Nephron (organoid): ENCODE results near the gene GALNT14.

Experiments
- H3K27ac Mint-ChIP-seq, 3 experiments: 2 replicates each; pipeline ENCODE4 v1.8.0; 2020; ENCODE audit warnings: mixed read lengths in 3 of 3, mild to moderate bottlenecking in 2 of 3, moderate library complexity in 1 of 3
- H3K27me3 Mint-ChIP-seq: 2 replicates; pipeline ENCODE4 v1.8.0; 2021; ENCODE audit warnings: low read depth, mild to moderate bottlenecking, moderate library complexity, mixed read lengths
- H3K36me3 Mint-ChIP-seq: 2 replicates; pipeline ENCODE4 v1.8.0; 2020; ENCODE audit warnings: low read depth, mixed read lengths
- H3K4me1 Mint-ChIP-seq: 2 replicates; pipeline ENCODE4 v1.8.0; 2020; ENCODE audit warnings: mixed read lengths
- H3K4me3 Mint-ChIP-seq, 3 experiments: 2 replicates each; pipeline ENCODE4 v1.8.0; 2020; ENCODE audit warnings: mild to moderate bottlenecking in 3 of 3, mixed read lengths in 3 of 3, moderate library complexity in 2 of 3
- H3K9me3 Mint-ChIP-seq: 2 replicates; pipeline ENCODE4 v1.8.0; 2020; ENCODE audit warnings: mixed read lengths
- CTCF ChIP-seq, 3 experiments: fragments of 200-600 bp; sonication (generic); IDR thresholded peaks; one replicate each; pipeline ENCODE4 v1.5.0; 2021; ENCODE audit warnings: antibody characterized with exemption in 3 of 3; ENCODE audit not compliant: unreplicated experiment in 3 of 3

The GALNT14 gene

GRCh38 chr2:31122133-31122532 lies 16.1 kb downstream of the GALNT14 start:
- H3K27ac Mint-ChIP-seq, result no peak overlapping the region
- H3K36me3 Mint-ChIP-seq, result no peaks in the 10 kb centered on the region
- H3K27me3 Mint-ChIP-seq, result peaks cover 13% of the 10 kb centered on the region
- H3K4me1 Mint-ChIP-seq, result no peaks in the 10 kb centered on the region
- no peaks in the 10 kb centered on the region for H3K9me3 Mint-ChIP-seq
- TF ChIP-seq CTCF (IDR thresholded peaks at IDR 0.05; ENCODE audit: unreplicated experiment in 3 of 3), result no peak
- no peak overlapping the region for H3K4me3 Mint-ChIP-seq

- H3K27me3 Mint-ChIP-seq, result peaks cover 5% of the 10 kb centered on the region
- H3K4me3 Mint-ChIP-seq, result no peak overlapping the region
- no peak for TF ChIP-seq CTCF (IDR thresholded peaks at IDR 0.05; ENCODE audit: unreplicated experiment in 3 of 3)
- H3K36me3 Mint-ChIP-seq, result no peaks in the 10 kb centered on the region
- peaks cover 22% of the 10 kb centered on the region for H3K4me1 Mint-ChIP-seq
- H3K27ac Mint-ChIP-seq, result peak overlapping the region in 1 of 3 experiments; percentile 45
- peaks cover 8% of the 10 kb centered on the region for H3K9me3 Mint-ChIP-seq
Observed at GRCh38 chr2:31113765-31114164, 24.5 kb downstream of the GALNT14 start.

GRCh38 chr2:31112544-31112943 lies 25.7 kb downstream of the GALNT14 start:
- peaks cover 9% of the 10 kb centered on the region for H3K27me3 Mint-ChIP-seq
- peaks cover 8% of the 10 kb centered on the region for H3K9me3 Mint-ChIP-seq
- no peak for TF ChIP-seq CTCF (IDR thresholded peaks at IDR 0.05; ENCODE audit: unreplicated experiment in 3 of 3)
- H3K4me1 Mint-ChIP-seq, result peaks cover 22% of the 10 kb centered on the region
- no peak overlapping the region for H3K4me3 Mint-ChIP-seq
- no peaks in the 10 kb centered on the region for H3K36me3 Mint-ChIP-seq
- no peak overlapping the region for H3K27ac Mint-ChIP-seq

- peaks cover 22% of the 10 kb centered on the region for H3K4me1 Mint-ChIP-seq
- peaks cover 8% of the 10 kb centered on the region for H3K9me3 Mint-ChIP-seq
- TF ChIP-seq CTCF (IDR thresholded peaks at IDR 0.05; ENCODE audit: unreplicated experiment in 3 of 3), result no peak
- H3K4me3 Mint-ChIP-seq, result no peak overlapping the region
- no peaks in the 10 kb centered on the region for H3K36me3 Mint-ChIP-seq
- H3K27ac Mint-ChIP-seq, result no peak overlapping the region
- H3K27me3 Mint-ChIP-seq, result peaks cover 13% of the 10 kb centered on the region
Observed at GRCh38 chr2:31110998-31111397, 27.2 kb downstream of the GALNT14 start.

- no peak overlapping the region for H3K4me3 Mint-ChIP-seq
- no peak for TF ChIP-seq CTCF (IDR thresholded peaks at IDR 0.05; ENCODE audit: unreplicated experiment in 3 of 3)
- no peaks in the 10 kb centered on the region for H3K36me3 Mint-ChIP-seq
- peaks cover 8% of the 10 kb centered on the region for H3K9me3 Mint-ChIP-seq
- no peak overlapping the region for H3K27ac Mint-ChIP-seq
- peaks cover 13% of the 10 kb centered on the region for H3K27me3 Mint-ChIP-seq
- H3K4me1 Mint-ChIP-seq, result peaks cover 22% of the 10 kb centered on the region
Observed at GRCh38 chr2:31110431-31110830, 27.8 kb downstream of the GALNT14 start.

- Mint-ChIP-seq H3K4me1 (peaks cover 22% of the 10 kb centered on the region), H3K27ac (peak overlapping the region in 1 of 3 experiments; percentile 12), H3K27me3 (peaks cover 13% of the 10 kb centered on the region), H3K9me3 (peaks cover 8% of the 10 kb centered on the region), H3K36me3 (no peaks in the 10 kb centered on the region), H3K4me3 (no peak overlapping the region)
- TF ChIP-seq CTCF (IDR thresholded peaks at IDR 0.05; ENCODE audit: unreplicated experiment in 3 of 3), result no peak
Observed at GRCh38 chr2:31109633-31110192, 28.5 kb downstream of the GALNT14 start.
